HUDEP-2 (cell line): ENCODE measurements around the gene CARHSP1.
"Not testable (repeated sequence)": the region's sequence is repeated elsewhere in the genome, so short reads cannot be mapped to it uniquely, and the experiment has no call there.

Source experiments
- DNase-seq, 76 experiments: peaks; one replicate each; lab custom pipeline; 2025; ENCODE audit not compliant: unreplicated experiment in 76 of 76; lab: John Stamatoyannopoulos, UW

Gene CARHSP1

DNA sequence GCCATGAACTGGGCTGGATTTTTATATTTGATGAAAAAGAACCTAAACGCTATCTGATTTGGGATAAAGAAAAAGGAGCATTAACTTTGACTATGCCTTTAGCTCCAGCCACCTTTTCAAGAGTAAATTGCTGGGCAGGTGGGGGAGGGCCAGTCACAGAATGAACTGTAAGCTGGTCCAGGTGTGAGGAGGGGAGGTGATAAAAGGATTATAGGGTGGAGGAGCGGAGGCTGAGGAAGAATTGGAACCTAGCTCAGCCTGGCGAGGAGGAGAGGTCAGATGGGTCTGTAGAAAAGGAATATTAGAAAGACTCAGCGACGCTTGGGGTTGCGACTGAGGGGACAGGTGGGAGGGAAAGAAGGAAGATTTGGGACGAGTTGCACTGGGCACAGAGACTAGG, 32.0 kb downstream of the CARHSP1 start:
- not testable (repeated sequence) for DNase-seq

DNA sequence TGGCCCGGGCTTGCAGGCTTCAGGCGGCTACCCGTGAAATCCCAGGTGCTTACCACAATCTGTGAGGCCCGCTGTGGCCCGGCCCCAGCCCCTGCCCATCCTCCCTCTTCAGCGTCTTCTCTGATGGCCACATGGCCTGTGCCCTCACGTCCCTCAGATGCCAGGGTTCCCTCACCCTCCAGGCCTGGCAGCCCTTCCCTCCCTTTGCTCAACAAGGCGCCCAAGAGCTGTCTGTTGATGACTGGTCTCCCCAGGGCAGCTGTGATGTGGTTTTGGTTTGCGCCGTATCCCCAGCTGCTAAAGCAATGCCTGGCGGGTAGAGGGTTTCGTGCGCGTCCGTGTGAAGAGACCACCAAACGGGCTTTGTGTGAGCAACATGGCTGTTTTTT, 36.1 kb downstream of the CARHSP1 start:
- DNase-seq, result no peak

DNA sequence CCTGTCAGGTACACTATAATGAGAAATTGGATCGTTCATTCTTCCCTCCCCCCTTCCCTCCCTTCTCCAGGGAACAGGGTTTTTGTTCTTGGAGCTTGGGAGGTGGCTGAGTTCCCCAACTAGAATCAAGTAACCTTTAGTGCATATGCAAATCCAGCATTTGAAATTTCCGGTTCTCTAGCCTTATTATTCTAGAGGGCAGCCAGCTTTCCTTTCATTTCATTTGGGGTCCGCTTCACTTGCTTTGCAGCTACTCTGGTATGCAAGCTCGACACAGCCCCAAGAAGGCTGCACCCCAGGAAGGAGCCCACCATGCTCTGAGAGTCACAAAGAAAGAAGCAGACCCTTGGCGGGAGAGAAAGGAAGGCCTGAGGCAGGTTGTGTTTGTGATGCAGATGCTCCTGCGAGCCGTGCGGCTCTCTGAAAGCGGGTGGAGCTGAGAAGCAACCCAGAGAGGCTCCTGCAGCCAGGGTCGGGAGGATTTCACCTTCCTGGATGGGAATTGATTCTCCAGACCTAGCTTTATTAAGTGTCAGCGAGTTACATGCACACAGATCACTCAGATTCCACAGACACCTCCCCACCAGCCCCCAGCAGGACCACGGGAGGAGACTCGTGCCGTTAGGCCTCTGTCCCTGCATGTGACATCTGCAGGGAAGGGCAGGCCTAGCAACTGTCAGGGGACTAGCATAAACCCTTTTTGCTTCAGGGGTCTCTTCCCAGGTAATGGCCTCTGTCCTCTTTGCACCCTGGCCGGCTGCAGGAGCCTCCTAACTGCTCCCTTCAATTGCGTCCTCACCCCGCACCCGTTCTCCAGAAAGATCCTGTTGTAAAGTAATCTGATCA, 36.7 kb downstream of the CARHSP1 start:
- no peak for DNase-seq

DNA sequence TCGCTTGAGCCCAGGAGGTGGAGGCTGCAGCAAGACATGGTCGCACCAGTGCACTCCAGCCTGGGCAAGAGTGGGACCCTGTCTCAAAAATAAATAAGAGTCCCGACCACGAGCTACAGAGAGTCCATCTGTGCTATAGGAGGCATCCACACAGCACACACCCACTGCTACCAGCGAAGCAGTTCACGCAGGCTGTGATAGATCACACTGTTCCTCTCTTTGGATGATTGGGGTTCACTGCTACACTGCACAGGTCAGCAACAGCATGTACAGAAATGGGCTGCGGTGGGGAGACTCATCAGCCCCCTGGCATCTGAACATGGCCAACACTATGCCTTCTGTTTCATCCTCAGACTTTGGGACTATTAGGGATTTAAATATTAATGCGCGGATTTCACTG, 37.4 kb downstream of the CARHSP1 start:
- DNase-seq, result no peak

DNA sequence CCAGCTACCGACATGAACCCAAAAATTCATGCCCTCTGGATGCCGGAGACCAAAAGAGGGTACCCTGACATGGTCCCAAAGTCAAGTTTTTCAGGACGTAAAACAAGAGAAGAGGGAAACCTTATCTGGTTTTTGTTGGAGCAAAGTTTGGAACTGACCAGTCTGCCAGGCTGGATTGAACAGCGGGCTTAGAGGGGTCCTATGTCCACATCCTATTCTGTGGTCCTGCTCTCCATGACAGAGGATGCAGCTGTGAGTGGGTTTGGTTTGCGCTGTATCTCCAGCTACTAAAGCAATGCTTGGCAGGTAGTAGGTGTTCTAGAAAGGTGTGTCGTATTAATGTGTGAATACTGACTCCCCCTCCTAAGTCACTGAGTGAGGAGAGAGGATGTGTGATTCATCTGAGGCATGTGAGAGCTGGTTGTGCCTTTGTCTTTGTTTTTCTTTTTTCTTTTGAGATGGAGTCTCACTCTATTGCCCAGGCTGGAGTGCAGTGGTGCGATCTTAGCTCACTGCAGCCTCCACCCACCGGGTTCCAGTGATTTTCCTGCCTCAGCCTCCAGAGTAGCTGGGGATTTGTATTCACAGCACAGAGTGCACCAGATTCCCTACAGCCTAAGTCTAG, 40.2 kb downstream of the CARHSP1 start:
- no peak for DNase-seq

DNA sequence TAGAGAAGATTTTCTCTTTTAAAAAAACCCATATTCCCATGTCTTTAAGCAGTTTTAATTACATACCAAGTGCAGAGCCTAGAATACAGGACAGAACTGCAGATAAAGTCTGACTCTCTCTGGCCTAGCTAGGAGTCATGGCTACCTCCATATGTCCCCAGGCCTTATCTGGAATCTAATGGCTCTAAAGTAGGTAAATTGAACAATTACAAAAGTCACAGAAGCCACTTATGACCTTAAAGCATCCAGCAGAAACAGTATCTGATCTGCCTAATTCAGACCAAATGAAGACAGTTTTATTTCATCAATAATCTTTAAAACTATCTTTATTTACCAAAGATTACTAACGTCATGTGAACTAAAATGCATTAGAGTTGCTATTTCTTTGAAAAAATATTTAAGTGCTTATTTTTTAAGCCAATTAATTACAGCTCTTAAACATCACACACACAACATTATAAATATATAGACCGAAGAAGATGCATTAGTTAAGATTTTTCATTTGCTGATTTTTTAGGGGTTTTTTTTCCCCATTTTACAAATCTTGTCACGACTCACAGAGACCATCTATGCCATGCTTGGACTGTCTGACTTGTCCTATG, 42.4 kb downstream of the CARHSP1 start:
- DNase-seq, result no peak

DNA sequence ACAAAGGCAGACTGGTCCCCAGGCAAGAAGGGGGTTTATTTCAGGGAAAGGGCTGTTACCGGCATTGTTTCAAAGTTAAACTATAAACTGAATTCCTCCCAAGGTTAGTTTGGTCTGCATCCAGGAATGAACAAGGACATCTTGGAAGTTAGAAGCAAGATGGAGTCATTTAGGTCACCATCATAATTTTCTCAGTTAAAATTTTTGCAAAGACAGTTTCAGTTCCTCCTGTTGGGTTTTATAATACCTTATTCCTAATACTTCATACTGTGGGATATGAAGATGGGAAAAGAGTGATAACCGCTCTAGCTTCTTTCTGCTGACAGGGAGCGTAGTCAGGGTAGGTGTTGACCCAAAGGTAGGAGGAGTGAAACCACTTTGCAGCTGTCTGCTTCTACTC, 46.4 kb downstream of the CARHSP1 start:
- no peak for DNase-seq

DNA sequence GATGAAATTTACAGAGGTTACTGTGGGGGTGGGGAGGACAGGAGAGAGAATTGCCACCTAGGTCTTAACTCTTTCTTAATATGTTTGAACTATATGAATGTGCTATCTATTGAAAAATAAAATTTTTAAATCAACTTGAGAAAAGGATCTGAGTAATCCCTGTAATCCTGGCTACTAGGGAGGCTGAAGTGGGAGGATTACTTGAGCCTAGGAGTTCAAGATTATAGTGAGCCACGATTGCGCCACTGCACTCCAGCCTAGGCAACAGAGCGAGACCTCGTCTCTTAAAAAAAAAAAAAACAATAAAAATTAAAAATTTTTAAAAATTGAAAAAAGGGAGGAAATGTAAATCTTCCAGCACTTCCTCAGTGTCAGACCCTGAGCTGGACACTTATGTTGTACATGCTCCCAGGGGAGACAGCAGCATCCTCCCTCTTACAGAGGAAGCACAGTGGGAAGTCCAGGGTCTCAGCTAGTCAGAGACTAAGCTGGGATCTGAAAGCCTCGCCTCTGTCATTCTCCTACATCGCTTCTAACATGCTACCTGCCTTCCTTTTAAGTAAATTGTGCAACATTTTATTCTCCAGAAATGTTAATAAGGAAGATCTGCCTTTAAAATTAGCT, 49.3 kb downstream of the CARHSP1 start:
- DNase-seq, result no peak

DNA sequence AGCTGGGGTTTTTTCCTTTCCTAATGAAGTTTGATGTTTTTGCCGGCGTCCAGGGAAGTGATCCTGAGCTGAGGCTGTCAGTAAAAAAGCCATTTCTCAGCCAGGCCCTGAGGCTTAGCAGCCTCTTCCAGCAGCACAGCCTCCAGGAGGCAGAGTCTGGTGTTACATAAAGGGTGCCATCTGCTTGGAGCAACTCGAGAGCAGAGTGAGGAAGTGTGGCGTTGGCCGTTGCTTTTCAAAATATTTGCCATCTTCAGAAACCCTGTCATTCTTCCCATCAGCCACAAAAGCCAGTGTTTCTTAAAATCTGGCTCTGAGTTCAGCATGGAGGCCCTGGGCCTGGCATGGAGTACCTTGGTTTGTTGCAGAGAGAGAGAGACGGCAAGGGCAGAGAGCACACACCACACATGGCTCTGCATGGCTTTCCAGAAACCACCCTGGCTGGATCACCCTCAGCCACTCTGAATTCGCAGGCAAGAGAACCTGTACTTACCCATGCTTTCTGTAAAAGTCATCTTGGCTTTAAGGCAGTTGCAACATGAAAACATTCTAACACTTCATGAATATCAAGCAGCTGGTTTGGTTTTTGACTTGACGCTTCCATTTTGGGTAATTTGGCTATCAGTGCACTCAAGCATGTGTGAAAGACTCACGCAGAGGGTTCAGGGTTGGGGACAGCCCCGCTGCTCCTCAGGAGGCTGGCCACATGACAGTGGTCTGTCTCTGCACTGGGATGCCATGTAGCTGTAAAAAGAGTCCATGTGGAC, 50.1 kb downstream of the CARHSP1 start:
- DNase-seq, result no peak

DNA sequence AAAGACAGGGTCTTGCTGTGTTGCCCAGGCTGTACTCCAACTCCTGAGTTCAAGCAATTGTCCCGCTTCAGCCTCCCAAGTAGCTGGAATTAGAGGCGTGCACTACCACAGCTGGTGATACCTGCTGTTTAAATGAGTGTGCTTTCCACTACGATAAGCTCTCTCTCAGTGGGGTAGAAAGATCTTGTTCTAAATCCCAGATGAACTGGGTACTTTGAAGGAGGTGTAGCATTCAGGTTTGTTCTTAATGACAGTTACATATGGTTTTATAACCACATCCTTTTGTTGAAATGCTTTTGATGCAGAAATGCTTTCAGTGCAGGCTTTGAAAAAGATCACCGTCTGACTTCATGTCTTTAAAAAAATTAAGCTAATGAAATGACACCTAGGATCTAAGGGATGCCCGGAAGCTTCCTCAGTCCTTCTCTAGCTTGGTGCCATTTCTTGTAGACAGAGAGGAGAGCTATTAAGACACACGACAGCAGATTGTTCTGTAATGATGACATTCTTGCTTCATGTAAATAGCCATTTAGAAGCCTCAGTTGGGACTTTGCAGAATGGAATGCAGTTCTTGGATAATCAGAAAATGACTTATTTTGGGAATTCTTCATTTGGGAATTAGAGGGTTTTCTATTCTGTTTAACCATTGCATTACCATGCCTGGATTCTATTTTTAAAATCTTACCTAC, 51.7 kb downstream of the CARHSP1 start:
- no peak for DNase-seq

DNA sequence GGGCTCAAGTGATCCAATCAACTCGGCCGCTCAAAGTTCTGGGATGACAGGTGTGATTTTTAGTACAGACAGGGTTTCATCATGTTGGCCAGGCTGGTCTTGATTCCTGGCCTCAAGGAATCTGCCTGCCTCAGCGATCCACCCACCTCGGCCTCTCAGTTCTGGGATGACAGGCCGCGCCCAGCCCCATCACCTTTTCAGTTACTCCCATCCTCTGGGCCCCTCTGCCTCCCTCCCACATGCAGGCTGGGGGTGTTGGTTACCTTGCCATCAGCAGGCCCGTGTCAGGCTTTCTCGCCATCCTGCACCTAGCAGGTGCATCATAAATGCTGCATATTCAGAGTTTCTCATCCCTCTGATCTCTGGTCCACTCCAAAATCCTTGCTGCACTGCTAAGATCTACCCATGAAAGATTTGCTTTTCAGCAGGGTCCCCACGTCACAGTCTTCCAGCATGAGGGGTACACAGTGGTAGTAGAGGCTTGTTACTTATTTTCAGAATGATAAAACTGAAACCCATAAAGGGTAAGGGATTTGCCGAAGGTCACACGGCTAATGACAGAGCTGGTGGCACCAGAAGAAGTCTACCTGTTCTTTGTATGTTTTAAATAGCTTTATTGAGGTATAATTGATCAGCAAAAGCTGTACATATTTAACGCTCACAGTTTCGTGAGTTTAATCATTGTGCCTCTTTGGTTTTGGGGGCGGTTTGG, 54.6 kb downstream of the CARHSP1 start:
- no peak for DNase-seq

DNA sequence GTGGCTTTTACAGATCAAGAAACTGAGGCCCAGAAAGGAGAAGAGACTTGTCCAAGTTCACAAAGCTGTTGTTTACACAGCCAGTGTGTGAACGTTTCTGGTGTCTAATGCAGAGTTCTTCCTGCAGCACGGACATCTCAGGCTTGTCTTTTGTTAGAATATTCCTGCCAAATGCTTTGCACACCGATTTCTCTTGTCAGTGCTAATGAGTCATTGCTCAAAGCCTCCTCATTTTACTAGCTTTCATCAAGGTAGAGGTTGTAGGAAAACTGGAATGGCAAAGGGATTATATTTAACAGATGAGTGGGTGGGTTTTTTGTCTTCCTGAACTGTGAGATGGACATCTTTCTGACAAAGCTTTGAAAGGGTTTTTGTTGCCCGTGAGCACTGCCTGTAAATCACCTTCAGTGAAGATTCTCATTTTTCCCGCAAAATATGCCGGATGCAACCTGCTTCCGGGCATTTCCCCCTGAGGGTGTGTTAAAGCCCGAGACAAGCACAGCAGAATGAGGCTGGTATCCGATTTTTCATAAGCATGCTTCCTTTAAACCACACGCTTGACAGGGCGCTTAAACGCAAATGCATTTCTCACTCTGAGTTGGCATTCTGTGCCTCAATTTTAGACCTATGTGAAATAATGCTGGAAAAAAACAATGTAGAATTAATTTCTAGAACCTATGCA, 56.5 kb downstream of the CARHSP1 start:
- DNase-seq, result no peak

DNA sequence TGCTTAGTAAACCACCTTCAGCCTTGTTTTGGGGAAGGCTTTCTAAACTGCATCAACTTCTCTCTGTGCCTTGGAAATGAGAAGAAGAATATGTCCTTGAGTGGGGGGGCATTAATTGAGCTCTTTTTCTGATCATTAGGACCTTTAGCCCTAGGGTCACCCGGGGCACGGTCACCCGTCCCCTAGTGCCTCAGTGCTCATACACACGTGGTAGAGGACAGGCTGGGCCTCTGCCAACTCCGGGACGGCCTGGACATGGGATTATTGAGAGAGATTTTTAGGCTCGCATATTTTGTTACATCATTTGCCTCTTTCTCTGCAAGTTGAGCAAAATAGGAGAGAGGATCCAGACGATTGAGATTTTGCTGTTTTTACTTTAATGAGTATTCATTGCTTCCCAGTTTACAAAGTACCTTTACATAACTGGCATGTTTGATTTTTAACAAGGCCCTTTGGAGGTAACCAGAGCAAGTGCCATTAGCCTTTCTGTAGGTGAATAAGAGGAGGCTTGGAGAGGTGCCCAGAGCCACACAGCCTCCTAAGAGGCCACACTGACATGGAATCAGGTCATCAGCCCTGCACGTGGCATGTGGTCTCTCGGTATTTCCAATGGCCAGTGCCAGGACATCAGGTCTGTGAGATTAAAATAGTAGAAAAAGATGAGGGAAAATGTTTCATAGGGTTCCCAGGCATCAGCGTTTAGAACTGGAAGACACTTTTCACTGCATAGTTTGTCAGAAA, 60.0 kb downstream of the CARHSP1 start:
- no peak for DNase-seq

DNA sequence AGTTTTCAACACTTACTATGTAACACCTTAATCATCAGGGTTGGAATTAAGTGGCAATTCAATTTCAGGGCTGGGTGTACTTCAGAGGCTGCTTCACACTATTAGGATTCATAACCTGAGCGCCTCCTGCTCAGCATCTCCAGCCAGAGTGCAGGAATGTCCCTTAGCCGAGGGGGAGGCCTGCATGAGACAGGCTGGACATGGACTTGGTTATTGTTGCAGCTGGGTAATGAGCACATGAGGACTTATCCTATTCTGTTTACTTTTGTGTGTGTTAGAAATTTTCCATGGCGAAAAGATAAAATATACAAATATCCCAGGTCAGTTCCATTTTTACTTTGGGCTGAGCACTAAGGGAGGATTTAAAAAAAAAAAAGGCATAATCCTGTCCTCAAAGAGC, 60.8 kb downstream of the CARHSP1 start:
- no peak for DNase-seq

DNA sequence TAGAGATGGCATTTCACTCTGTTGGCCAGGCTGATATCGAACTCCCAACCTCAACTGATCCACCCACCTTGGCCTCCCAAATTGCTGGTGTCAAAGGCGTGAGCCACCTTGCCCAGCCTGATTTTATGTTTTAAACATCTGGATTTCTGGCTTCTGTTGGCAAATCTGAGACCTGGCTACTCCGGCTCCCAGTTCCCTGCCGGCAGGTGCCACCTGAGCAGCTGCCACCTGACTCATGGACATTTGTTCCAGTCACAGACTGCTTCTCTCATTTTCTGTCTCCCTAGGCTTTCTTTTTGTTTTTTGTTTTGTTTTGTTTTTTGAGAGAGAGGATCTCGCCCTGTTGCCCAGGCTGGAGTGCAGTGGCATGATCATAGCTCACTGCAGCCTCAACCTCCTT, 61.6 kb downstream of the CARHSP1 start:
- DNase-seq, result no peak

DNA sequence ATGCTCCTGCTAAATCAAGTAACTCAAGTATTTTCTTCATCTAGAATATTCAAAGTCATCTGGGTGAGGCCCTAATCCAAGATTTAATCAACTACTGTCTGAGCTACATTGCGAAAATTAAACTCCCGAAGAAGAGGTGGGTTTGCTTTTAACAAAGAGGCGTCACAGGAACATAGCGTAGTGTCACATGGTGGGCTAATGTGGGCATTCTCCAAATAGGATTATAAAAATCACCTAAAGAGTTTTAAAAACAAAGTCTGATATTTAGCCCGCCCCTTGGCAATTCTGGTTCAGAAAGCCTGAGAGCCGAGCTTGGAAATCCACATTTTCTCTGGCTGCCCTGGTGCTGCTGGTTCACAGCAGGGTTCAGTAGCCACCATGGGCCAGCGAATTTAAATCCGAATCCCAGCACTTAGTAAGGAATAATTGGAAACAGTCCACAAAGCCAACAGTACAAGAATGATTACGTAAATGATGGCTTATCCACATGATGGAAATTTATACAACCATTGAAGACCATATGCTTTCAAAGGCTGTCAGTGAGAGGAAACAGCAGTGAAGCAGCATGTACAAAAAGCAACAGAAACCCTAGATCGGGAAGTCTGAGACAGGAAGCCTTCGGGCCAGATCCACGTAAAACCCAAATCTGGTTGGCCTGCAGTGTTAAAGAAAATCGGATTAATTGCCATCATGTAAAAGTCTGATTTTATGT, 62.4 kb downstream of the CARHSP1 start:
- DNase-seq, result no peak

DNA sequence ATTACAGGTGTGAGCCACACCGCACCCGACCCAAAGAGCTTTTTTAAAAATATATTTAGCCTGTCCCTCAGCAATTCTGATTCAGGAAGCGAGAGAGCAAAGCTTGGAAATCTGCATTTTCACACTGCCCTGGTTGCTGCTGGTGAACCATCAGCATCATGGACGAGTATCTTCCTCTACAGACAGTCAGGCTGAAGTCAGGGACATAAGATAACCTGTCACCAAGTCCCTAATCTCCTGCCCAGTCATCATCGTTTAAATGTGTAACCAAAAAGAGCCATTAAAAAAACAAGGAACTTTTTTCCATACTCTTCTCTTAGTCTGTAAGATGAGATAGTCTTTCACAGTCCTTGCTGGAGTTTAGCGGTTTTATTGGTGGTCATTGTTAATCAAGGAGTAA, 64.5 kb downstream of the CARHSP1 start:
- peak in 1 of 76 experiments; percentile 3 for DNase-seq

DNA sequence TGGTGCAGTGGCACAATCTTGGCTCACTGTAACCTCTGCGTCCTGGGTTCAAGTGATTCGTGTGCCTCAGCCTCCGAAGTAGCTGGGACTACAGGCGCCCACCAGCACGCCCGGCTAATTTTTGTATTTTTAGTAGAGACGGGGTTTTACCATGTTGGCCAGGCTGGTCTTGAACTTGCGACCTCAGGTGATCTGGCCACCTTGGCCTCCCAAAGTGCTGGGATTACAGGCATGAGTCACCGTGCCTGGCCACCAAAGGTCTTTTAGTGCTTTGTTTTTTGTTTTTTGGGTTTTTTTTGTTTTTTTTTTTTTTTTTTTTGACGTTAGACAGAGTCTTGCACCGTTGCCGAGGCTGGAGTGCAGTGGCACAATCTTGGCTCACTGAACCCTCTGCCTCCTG, 65.1 kb downstream of the CARHSP1 start:
- not testable (repeated sequence) for DNase-seq
